GM23248 (cell line): ENCODE results near the gene GSDME. TPM values are rescaled to one million over a fixed set of nuclear protein-coding genes. Genes with fewer than 3 reads are reported as not detected.

Experiments used
- DNase-seq: peaks from one replicate; pipeline ENCODE4 v3.0.0-alpha.2; 2015
- H2AFZ ChIP-seq: fragments of 200-600 bp; sonication (generic); 2 replicates; pipeline ENCODE4 v1.6.1; 2016; ENCODE audit warnings: antibody characterized with exemption
- H3F3A ChIP-seq: fragments of 200-600 bp; sonication (generic); 2 replicates; pipeline ENCODE4 v1.6.1; 2016; ENCODE audit warnings: mild to moderate bottlenecking, antibody characterized with exemption, mixed run types; ENCODE audit not compliant: insufficient read depth
- H3K27ac ChIP-seq: fragments of 200-600 bp; sonication (generic); 2 replicates; pipeline ENCODE4 v1.5.1; 2016; ENCODE audit warnings: mild to moderate bottlenecking
- H3K27me3 ChIP-seq: fragments of 200-600 bp; sonication (generic); replicated peaks from 2 replicates; pipeline ENCODE4 v1.6.1; 2016; ENCODE audit warnings: mild to moderate bottlenecking; ENCODE audit not compliant: insufficient read depth
- H3K36me3 ChIP-seq: fragments of 200-600 bp; sonication (generic); 2 replicates; pipeline ENCODE4 v1.6.1; 2016; ENCODE audit warnings: low read depth, mild to moderate bottlenecking
- H3K4me1 ChIP-seq: fragments of 200-600 bp; sonication (generic); 2 replicates; pipeline ENCODE4 v1.6.1; 2016; ENCODE audit warnings: mild to moderate bottlenecking; ENCODE audit not compliant: insufficient read depth
- H3K4me2 ChIP-seq: fragments of 200-600 bp; sonication (generic); one replicate; pipeline ENCODE4 v1.6.1; 2016; ENCODE audit warnings: mild to moderate bottlenecking; ENCODE audit not compliant: unreplicated experiment
- H3K4me3 ChIP-seq: fragments of 200-600 bp; sonication (generic); 2 replicates; pipeline ENCODE4 v1.5.1; 2016; ENCODE audit warnings: mild to moderate bottlenecking
- H3K79me2 ChIP-seq: fragments of 200-600 bp; sonication (generic); 2 replicates; pipeline ENCODE4 v1.6.1; 2016; ENCODE audit warnings: mild to moderate bottlenecking; ENCODE audit not compliant: insufficient read depth
- H3K9ac ChIP-seq: fragments of 200-600 bp; sonication (generic); 2 replicates; pipeline ENCODE4 v1.6.1; 2016; ENCODE audit warnings: mild to moderate bottlenecking
- H3K9me2 ChIP-seq: fragments of 200-600 bp; sonication (generic); 2 replicates; pipeline ENCODE4 v1.6.1; 2016; ENCODE audit warnings: mixed run types, mild to moderate bottlenecking, moderate library complexity; ENCODE audit not compliant: insufficient read depth
- H3K9me3 ChIP-seq: fragments of 200-600 bp; sonication (generic); one replicate; pipeline ENCODE4 v1.6.1; 2017; ENCODE audit warnings: low read depth
- H4K20me1 ChIP-seq: fragments of 200-600 bp; sonication (generic); 2 replicates; pipeline ENCODE4 v1.6.0; 2016; ENCODE audit not compliant: insufficient read depth
- EZH2 ChIP-seq: fragments of 200-600 bp; sonication (generic); IDR thresholded peaks from 2 replicates; pipeline ENCODE4 v1.6.1; 2018; ENCODE audit warnings: antibody characterized with exemption, mild to moderate bottlenecking; ENCODE audit not compliant: insufficient read depth, poor library complexity, severe bottlenecking
- EZH2phosphoT487 ChIP-seq: fragments of 200-600 bp; sonication (generic); IDR thresholded peaks from 2 replicates; pipeline ENCODE4 v1.6.1; 2018; ENCODE audit warnings: antibody characterized with exemption, moderate library complexity, mild to moderate bottlenecking, low read depth; ENCODE audit not compliant: insufficient read depth
- WGBS, 2 experiments: methylation state at CpG; one replicate each; pipeline ENCODE4 v1.1.6; 2015 to 2017; ENCODE audit warnings: low lambda C conversion rate in 2 of 2, low coverage in 1 of 2; ENCODE audit errors: missing lambda C conversion rate in 2 of 2; 5-methylcytosine and 5-hydroxymethylcytosine counted together
- in situ Hi-C: fragments of 300-500 bp; cut with MboI; formaldehyde crosslinking; loops from 2 replicates; pipeline ENCODE4 v1.15.0; 2020
- polyA plus RNA-seq: library from polyadenylated mRNA; unstranded; fragments of >200 nt; fragmentation: Nextera tagmentation; extraction: Ambion mirVana; gene quantifications from 2 replicates; pipeline ENCODE4 v1.2.1, GENCODE V29; 2016
- total RNA-seq: library from RNA; depleted of rRNA; stranded (reverse); fragments of >200 nt; shearing (Covaris generic); gene quantifications from 2 replicates; pipeline ENCODE4 v1.2.3, GENCODE V29; 2014

The GSDME gene
- total and polyA plus RNA-seq, 2 experiments from 2014 or later: 39.4 to 49.4 TPM

DNA sequence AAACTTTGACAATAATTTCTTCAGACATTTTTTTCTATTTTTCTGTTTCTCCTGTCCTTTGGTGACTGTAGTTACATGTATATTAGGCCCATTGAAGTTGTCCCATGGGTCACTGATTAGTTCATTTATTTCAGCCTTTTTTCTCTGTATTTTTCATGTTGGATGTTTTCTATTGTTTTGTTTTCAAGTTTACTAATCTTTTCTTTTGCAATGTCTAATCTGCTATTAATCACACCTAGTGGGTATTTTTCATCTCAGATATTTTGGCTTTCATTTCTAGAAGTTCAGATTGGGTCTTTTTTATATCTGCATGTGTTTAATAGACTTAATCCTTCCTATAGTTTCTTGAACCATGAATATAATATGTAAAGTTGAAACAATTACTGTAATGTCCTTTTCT is 99.3 kb downstream of the GSDME start:
- no peak overlapping the region for H3K9ac ChIP-seq
- H3K36me3 ChIP-seq: no peaks in the 10 kb centered on the region
- no peak overlapping the region for H3K4me3 ChIP-seq
- no peak overlapping the region for H2AFZ ChIP-seq
- no peak overlapping the region for H3K27ac ChIP-seq
- H3K27me3 ChIP-seq: no peaks in the 10 kb centered on the region
- TF ChIP-seq EZH2 (no peak), EZH2phosphoT487 (no peak)
- DNase-seq: no peak
- no peaks in the 10 kb centered on the region for H3K9me3 ChIP-seq
- no peaks in the 10 kb centered on the region for H3F3A ChIP-seq
- in situ Hi-C loops: loop anchor here (25.0 kb wide), 2 partner anchors 246 to 1096 kb away; no protein-coding TSS in a partner anchor
- no peaks in the 10 kb centered on the region for H4K20me1 ChIP-seq
- peaks cover 2% of the 10 kb centered on the region; the same call in 1 of the 2 replicates for H3K4me1 ChIP-seq
- H3K9me2 ChIP-seq: no peaks in the 10 kb centered on the region
- no peaks in the 10 kb centered on the region for H3K79me2 ChIP-seq
- no peak overlapping the region for H3K4me2 ChIP-seq

DNA sequence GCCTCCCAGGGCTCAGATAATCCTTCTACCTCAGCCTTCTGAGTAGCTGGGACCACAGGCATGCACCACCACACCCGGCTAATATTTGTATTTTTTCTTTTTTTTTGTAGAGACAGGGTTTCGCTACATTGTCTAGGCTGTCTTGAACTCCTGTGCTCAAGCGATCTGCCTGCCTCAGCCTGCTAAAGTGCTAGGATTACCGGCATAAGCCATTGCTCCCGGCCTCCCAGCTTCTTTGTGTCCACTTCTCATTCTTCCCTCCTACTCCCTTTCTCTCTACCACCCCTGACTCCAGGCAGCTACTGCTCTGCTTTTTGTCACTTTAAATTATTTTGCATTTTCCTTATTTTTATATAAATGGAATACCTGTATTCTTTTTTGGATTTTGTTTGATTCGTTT is 100.7 kb downstream of the GSDME start:
- Histone ChIP-seq H3K27ac (no peak overlapping the region), H3K9me3 (no peaks in the 10 kb centered on the region), H3K9me2 (no peaks in the 10 kb centered on the region), H3F3A (no peaks in the 10 kb centered on the region), H2AFZ (no peak overlapping the region), H3K4me2 (no peak overlapping the region), H3K79me2 (no peaks in the 10 kb centered on the region), H3K4me3 (no peak overlapping the region), H3K27me3 (no peaks in the 10 kb centered on the region), H3K4me1 (peaks cover 6% of the 10 kb centered on the region; the same call in 1 of the 2 replicates), H3K36me3 (no peaks in the 10 kb centered on the region), H4K20me1 (no peaks in the 10 kb centered on the region), H3K9ac (no peak overlapping the region)
- in situ Hi-C loops: loop anchor here (25.0 kb wide), 2 partner anchors 244 to 1094 kb away; no protein-coding TSS in a partner anchor
- TF ChIP-seq EZH2phosphoT487 (no peak), EZH2 (no peak)
- DNase-seq: no peak
- WGBS, 2 experiments: 99% methylated on average over 6 of the region's 6 CpGs

DNA sequence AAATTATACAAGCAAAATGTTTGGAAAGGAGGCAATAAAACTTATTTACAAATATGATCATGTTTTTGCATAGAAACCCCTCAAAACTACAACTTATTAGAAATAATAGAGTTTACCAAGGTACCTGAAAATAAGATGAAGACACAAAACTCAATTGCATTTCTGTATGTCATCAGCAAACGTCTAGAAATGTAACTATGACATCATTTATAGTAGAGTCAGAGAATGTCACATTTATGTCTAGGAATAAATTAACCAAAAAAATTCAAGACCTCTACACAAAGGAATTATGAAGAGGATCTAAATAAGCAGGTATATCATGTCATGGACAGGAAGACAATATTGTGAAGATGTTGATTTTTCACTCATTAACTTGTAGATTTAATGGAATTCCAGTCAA is 103.0 kb downstream of the GSDME start:
- H4K20me1 ChIP-seq: no peaks in the 10 kb centered on the region
- no peak overlapping the region for H2AFZ ChIP-seq
- WGBS, 2 experiments: 64% methylated on average over 1 of the region's 1 CpG
- H3K4me3 ChIP-seq: no peak overlapping the region
- no peaks in the 10 kb centered on the region for H3K27me3 ChIP-seq
- H3K9me2 ChIP-seq: no peaks in the 10 kb centered on the region
- TF ChIP-seq EZH2 (no peak), EZH2phosphoT487 (no peak)
- DNase-seq: no peak
- H3K79me2 ChIP-seq: no peaks in the 10 kb centered on the region
- in situ Hi-C loops: loop anchor here (25.0 kb wide), 2 partner anchors 242 to 1092 kb away; no protein-coding TSS in a partner anchor
- no peaks in the 10 kb centered on the region for H3F3A ChIP-seq
- H3K9me3 ChIP-seq: no peaks in the 10 kb centered on the region
- H3K9ac ChIP-seq: no peak overlapping the region
- H3K36me3 ChIP-seq: no peaks in the 10 kb centered on the region
- H3K4me1 ChIP-seq: peaks cover 6% of the 10 kb centered on the region; the same call in 1 of the 2 replicates
- no peak overlapping the region for H3K27ac ChIP-seq
- H3K4me2 ChIP-seq: no peak overlapping the region

DNA sequence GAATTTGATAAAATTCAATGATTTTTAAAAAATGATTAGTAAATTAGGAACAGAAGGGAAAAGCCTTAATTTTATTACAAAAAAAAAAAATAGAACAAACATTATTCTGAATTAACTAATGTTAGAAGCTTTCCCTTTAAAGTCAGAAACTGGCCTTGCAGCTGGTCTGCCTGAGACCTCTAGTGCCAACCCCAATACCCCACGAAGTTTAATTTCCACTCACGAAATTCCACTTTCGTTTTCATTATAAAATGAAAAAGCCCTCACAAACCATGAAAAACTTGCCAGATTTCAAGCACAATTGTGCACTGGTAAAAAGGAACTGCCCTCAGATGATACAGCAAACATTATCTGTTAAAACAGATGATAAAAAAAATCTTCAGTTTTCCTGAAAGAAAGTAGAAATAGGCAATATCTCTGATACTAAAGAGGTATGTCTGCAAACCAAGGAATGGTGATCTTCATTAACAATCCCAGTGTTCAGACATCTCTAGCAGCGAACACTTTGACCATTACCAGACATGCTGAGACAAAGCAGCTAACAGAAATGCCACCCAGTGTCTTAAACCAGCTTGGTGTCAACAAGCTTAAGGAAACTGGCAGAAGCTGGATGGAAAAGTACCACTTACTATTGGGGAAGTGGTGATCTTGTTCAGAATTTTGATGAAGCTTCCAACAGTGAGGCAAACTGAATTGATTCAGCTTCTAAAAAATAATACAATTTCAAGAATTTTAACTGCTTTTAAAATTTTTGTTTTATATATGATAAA is 103.8 kb downstream of the GSDME start:
- H3K36me3 ChIP-seq: no peaks in the 10 kb centered on the region
- H2AFZ ChIP-seq: peak overlapping the region; percentile 71
- H4K20me1 ChIP-seq: no peaks in the 10 kb centered on the region
- H3K4me1 ChIP-seq: peaks cover 6% of the 10 kb centered on the region; the same call in 1 of the 2 replicates
- H3K4me3 ChIP-seq: peak overlapping the region; percentile 66
- peak overlapping the region; percentile 5; the same call in 1 of the 2 replicates for H3K27ac ChIP-seq
- no peaks in the 10 kb centered on the region for H3K27me3 ChIP-seq
- peak overlapping the region; percentile 81 for H3K4me2 ChIP-seq
- in situ Hi-C loops: loop anchor here (25.0 kb wide), 2 partner anchors 241 to 1091 kb away; no protein-coding TSS in a partner anchor
- H3K9me3 ChIP-seq: no peaks in the 10 kb centered on the region
- TF ChIP-seq EZH2: no peak
- TF ChIP-seq EZH2phosphoT487: no peak
- peak overlapping the region; percentile 73 for H3K9ac ChIP-seq
- H3K79me2 ChIP-seq: no peaks in the 10 kb centered on the region
- H3F3A ChIP-seq: no peaks in the 10 kb centered on the region
- peak; percentile 38 for DNase-seq
- H3K9me2 ChIP-seq: no peaks in the 10 kb centered on the region
- 14 to 18% methylated on average over 4 of the region's 4 CpGs for WGBS, 2 experiments
